Breast epithelium (tissue), 4 donors: ENCODE results near the gene CD2. TPM values are rescaled to one million over a fixed set of nuclear protein-coding genes. Genes with fewer than 3 reads are reported as not detected.
A peak's percentile ranks its signal among the peaks of the same experiment; 100 is the strongest.

Experiments used
- DNase-seq, 2 donors: peaks; one replicate each; pipeline ENCODE4 v3.0.0-alpha.2; 2019; ENCODE audit warnings: low spot score in 2 of 2
- H3K27ac ChIP-seq, 2 donors: fragments of 200-600 bp; sonication (generic) in 1 of 2; one replicate each; pipeline ENCODE4 v1.5.1; 2016 to 2019; ENCODE audit warnings: mild to moderate bottlenecking in 1 of 2
- H3K27me3 ChIP-seq, 2 donors: fragments of 200-600 bp; sonication (generic) in 1 of 2; one replicate each; pipeline versions ENCODE4 v1.5.1 to v1.6.0; 2017 to 2019; ENCODE audit warnings: control low read depth in 1 of 2, mild to moderate bottlenecking in 1 of 2
- H3K36me3 ChIP-seq: fragments of 200-600 bp; one replicate; pipeline ENCODE4 v1.5.1; 2019
- H3K4me1 ChIP-seq, 2 donors: fragments of 200-600 bp; sonication (generic); one replicate each; pipeline ENCODE4 v1.5.1; 2016 to 2019; ENCODE audit warnings: control low read depth in 1 of 2
- H3K4me3 ChIP-seq, 3 donors: fragments of 200-600 bp; sonication (generic); 1 replicate in 2 of 3; 2 replicates in 1 of 3; pipeline ENCODE4 v1.5.1; 2016 to 2019; ENCODE audit warnings: mild to moderate bottlenecking in 3 of 3, moderate library complexity in 2 of 3
- H3K9me3 ChIP-seq, 2 donors: fragments of 200-600 bp; sonication (generic) in 1 of 2; one replicate each; pipeline ENCODE4 v1.5.1; 2016 to 2019; ENCODE audit warnings: control low read depth in 1 of 2
- CTCF ChIP-seq, 3 donors: fragments of 450-650 bp; IDR thresholded peaks; one replicate each; pipeline ENCODE4 v1.5.1; 2016 to 2017; ENCODE audit warnings: antibody characterized with exemption in 3 of 3, mild to moderate bottlenecking in 3 of 3, moderate library complexity in 3 of 3
- POLR2A ChIP-seq: fragments of 450-650 bp; IDR thresholded peaks from one replicate; pipeline ENCODE4 v1.6.1; 2016; ENCODE audit warnings: antibody characterized with exemption, mild to moderate bottlenecking, moderate library complexity
- POLR2AphosphoS5 ChIP-seq, 3 donors: sonication (generic); formaldehyde crosslinking; IDR thresholded peaks; one replicate each; pipeline ENCODE4 v1.6.1; 2017; ENCODE audit warnings: antibody characterized with exemption in 3 of 3
- intact Hi-C: fragments of 100-400 bp; cut with DNase I; formaldehyde crosslinking; loops from one replicate; pipeline ENCODE4 v1.15.1; 2023; ENCODE audit warnings: low total_unique reads
- total RNA-seq, 3 donors: library from RNA; depleted of rRNA; stranded (reverse); fragments of >200 nt; gene quantifications; one replicate each; pipeline ENCODE4 v1.1.0, GENCODE V29; 2016

The CD2 gene
- total RNA-seq = 1 to 10 TPM; 1.4 to 3.9 (median 3.5) TPM

DNA sequence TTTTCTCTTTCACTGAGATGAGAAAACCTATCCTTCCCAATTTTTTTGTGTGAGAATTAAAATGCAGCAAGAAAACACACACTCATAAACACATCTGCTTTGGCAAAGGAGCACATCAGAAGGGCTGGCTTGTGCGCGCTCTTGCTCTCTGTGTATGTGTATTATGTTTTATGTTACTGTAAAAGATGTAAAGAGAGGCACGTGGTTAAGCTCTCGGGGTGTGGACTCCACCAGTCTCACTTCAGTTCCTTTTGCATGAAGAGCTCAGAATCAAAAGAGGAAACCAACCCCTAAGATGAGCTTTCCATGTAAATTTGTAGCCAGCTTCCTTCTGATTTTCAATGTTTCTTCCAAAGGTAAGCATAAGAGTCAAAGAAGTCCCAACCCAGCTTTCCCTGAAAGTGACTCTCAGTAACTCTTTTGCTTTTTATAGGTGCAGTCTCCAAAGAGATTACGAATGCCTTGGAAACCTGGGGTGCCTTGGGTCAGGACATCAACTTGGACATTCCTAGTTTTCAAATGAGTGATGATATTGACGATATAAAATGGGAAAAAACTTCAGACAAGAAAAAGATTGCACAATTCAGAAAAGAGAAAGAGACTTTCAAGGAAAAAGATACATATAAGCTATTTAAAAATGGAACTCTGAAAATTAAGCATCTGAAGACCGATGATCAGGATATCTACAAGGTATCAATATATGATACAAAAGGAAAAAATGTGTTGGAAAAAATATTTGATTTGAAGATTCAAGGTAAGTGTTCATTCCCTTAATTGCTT, at the start of gene CD2:
TSS of gene CD2 (plus strand) at position 233 of the 780 bp plus-strand sequence. CDS start at position 296, 63 bp downstream.
- TF ChIP-seq CTCF (IDR thresholded peaks at IDR 0.05) (no peak), POLR2A (no peak), POLR2AphosphoS5 (IDR thresholded peaks at IDR 0.05) (no peak)
- no peaks in the 10 kb centered on the region for H3K4me1 ChIP-seq
- H3K27me3 ChIP-seq = no peaks in the 10 kb centered on the region
- peak within 1 kb of the TSS in 2 of 3 donors; percentile 7 to 29 for H3K4me3 ChIP-seq
- no peaks in the 10 kb centered on the region for H3K36me3 ChIP-seq
- no peak within 1 kb of the TSS for H3K27ac ChIP-seq
- peaks cover 1 to 5% of the 10 kb centered on the region in 2 donors for H3K9me3 ChIP-seq
- intact Hi-C loops = no loop called here
- no peak for DNase-seq

GRCh38 chr1:116706123-116706522, 48.1 kb upstream of the CD2 start:
- TF ChIP-seq POLR2A (no peak), POLR2AphosphoS5 (IDR thresholded peaks at IDR 0.05) (no peak), CTCF (IDR thresholded peaks at IDR 0.05) (no peak)
- no peaks in the 10 kb centered on the region for H3K36me3 ChIP-seq
- DNase-seq = no peak
- H3K4me3 ChIP-seq = no peak overlapping the region
- H3K9me3 ChIP-seq = no peaks in the 10 kb centered on the region
- intact Hi-C loops = no loop called here
- H3K4me1 ChIP-seq = no peaks in the 10 kb centered on the region
- H3K27me3 ChIP-seq = no peaks in the 10 kb centered on the region
- H3K27ac ChIP-seq = no peak overlapping the region

GRCh38 chr1:116706841-116707240, 47.4 kb upstream of the CD2 start:
- TF ChIP-seq POLR2AphosphoS5 (IDR thresholded peaks at IDR 0.05) = no peak
- TF ChIP-seq CTCF (IDR thresholded peaks at IDR 0.05) = no peak
- TF ChIP-seq POLR2A = no peak
- no peaks in the 10 kb centered on the region for H3K27me3 ChIP-seq
- DNase-seq = no peak
- no peaks in the 10 kb centered on the region for H3K36me3 ChIP-seq
- H3K4me3 ChIP-seq = no peak overlapping the region
- no peaks in the 10 kb centered on the region for H3K9me3 ChIP-seq
- H3K4me1 ChIP-seq = no peaks in the 10 kb centered on the region
- no peak overlapping the region for H3K27ac ChIP-seq
- intact Hi-C loops = no loop called here

- TF ChIP-seq POLR2A (no peak), CTCF (IDR thresholded peaks at IDR 0.05) (no peak), POLR2AphosphoS5 (IDR thresholded peaks at IDR 0.05) (no peak)
- no peak overlapping the region for H3K27ac ChIP-seq
- intact Hi-C loops = no loop called here
- no peak overlapping the region for H3K4me3 ChIP-seq
- H3K36me3 ChIP-seq = no peaks in the 10 kb centered on the region
- peak; percentile 62 to 89 for DNase-seq
- H3K27me3 ChIP-seq = no peaks in the 10 kb centered on the region
- H3K9me3 ChIP-seq = no peaks in the 10 kb centered on the region
- H3K4me1 ChIP-seq = no peaks in the 10 kb centered on the region
These were observed 45.9 kb upstream of the CD2 start for GRCh38 chr1:116708255-116708900.

GRCh38 chr1:116709666-116710167, 44.5 kb upstream of the CD2 start:
- no peak for DNase-seq
- H3K27ac ChIP-seq = no peak overlapping the region
- intact Hi-C loops = no loop called here
- H3K36me3 ChIP-seq = no peaks in the 10 kb centered on the region
- TF ChIP-seq POLR2A (no peak), CTCF (IDR thresholded peaks at IDR 0.05) (no peak), POLR2AphosphoS5 (IDR thresholded peaks at IDR 0.05) (no peak)
- H3K4me1 ChIP-seq = no peaks in the 10 kb centered on the region
- no peaks in the 10 kb centered on the region for H3K9me3 ChIP-seq
- no peaks in the 10 kb centered on the region for H3K27me3 ChIP-seq
- no peak overlapping the region for H3K4me3 ChIP-seq
